ENCODE data around the gene EIF3J.
A peak's percentile ranks its signal among the peaks of the same experiment; 100 is the strongest.
"Not testable (repeated sequence)": the region's sequence is repeated elsewhere in the genome, so short reads cannot be mapped to it uniquely, and the experiment has no call there.

EIF3J gene

GRCh38 chr15:44542596-44542995, 5.6 kb downstream of the EIF3J start:
- DNase-seq (ENCODE audit: low spot score): no peak

DNA sequence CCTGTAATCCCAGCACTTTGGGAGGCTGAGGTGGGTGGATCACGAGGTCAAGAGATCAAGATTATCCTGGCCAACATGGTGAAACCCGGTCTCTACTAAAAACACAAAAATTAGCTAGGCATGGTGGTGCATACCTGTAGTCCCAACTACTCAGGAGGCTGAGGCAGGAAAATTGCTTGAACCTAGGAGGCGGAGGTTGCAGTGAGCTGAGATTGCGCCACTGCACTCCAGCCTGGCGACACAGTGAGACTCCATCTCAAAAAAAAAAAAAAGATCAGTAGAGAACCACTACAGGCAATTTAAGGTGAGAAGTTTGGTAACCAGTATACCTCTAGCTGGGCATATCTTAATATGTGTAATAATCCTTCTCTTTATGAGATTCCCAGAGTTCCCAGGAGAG, 7.8 kb downstream of the EIF3J start:
- DNase-seq (ENCODE audit: low spot score): not testable (repeated sequence)

DNA sequence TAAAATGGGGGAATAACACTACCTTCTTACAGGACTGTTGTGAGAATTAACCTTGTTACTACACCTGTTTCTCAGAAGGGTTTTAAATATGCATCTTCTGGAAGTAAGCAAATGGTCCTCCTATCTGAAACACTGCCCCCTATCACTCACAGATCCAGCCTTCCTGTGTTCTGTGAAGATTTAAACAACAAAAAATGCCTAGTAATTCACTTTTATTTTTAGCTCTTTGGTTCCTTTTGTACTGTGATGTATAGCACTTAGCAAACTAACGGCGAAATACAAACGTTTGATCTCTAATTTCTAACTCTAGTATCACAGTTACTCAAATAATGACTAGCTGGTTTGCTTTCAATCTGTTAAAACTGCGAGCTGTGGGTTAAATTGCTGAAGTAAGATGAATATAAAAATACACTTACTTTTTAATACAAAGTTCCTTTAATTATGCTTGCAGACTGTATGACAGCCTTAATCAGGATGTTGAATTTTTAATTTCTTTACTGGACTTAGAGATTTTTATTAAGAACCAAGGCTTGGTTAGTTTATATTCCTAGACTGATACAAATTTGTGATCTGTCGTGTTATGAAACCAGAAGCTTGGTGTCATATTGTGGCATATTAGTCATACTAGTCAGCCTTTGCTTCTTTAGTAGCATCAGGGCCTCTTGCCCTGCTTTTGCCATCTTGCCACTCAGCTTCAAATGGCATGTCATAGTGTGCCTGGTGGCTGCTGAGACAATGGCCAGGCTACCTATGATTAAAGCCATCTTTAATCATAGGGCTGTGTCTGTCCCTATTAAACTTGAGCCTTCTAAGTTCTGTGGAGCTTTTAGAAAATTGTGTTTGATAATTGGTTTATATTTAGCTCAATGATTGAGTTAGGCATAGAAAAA, 9.2 kb downstream of the EIF3J start:
- no peak for DNase-seq (ENCODE audit: low spot score)

DNA sequence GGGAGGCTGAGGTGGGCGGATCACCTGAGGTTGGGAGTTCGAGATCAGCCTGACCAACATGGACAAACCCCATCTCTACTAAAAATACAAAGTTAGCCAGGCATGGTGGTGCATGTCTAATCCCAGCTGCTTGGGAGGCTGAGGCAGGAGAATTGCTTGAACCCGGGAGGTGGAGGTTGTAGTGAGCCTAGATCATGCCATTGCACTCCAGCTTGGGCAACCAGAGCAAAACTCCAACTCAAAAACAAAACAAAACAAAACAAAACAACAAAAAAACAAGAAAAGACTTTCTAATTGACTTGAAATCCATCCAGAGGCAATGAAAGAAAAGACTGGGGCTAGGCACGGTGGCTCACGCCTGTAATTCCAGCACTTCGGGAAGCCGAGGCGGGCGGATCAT, 12.2 kb downstream of the EIF3J start:
- DNase-seq (ENCODE audit: low spot score): not testable (repeated sequence)

GRCh38 chr15:44550256-44550655, 13.3 kb downstream of the EIF3J start:
- DNase-seq (ENCODE audit: low spot score): no peak

DNA sequence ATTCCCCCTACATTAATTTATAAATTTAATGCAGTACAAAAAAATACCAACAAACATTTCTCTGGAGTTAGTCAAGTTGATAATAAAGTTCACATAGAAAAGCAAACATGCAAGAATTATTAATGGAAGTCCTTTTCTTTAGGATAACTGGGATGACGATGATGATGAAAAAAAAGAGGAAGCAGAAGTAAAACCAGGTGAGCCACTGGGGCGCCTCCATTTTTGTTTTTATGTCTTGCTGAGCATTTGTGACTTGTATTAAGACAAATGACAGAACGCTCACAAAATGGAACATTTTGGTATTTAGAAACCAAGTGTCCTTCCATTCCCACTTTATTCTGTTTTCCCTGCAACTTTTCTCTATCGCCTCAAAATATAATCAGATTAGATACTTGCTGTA, 13.8 kb downstream of the EIF3J start:
- DNase-seq (ENCODE audit: low spot score): no peak

DNA sequence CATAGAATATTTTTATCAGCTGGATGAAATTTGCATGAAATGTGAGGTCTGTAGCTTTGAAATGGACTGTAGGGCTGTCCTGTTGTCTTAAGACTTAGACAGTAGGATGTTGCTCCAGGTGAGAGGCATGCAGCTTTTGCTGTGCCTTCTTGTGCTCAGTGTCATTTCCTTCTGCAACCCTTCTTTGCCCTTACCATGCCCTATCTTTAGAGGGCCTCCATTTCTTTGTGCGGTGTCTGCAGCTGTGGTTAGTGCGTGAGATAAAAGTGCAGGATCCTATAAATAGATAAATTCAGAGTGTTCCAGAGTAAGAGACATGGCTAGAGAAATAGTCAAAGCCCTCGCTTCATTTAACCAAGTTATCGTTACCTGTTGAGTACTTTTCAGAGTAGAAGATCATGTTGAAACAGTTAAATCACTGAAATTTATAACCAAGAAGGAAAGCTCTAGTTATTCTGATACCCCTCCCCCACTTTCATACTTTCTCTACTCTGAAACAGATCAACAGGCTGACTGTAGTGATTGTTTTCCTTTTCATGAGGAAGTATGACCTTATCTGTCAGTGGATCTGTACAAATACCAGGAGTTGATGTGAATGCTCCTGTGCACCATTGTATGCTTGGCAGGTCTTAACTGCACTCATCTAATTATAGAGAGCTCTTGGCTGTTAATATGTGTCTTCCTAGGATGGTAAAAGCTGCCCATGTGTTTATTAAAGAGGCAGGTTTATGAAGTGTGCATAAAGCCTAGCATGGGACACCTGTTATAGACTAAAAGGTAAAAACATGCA, 18.2 kb downstream of the EIF3J start:
- no peak for DNase-seq (ENCODE audit: low spot score)

DNA sequence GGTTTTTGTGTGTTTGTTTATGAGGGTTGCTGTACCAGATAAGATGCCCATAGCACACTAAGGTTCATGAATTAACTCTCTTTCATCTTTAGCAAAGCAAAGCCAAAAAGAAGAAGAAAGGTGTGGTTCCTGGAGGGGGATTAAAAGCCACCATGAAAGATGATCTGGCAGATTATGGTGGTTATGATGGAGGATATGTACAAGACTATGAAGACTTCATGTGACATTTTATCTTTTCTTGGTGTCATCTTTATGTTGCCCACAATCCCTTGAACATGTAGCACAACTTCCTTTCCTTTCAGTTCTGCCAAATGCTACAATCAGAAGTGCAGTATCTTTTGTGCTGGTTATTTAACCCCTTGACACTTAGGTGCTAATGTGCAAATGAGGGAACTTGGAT, 24.0 kb downstream of the EIF3J start:
- not testable (repeated sequence) for DNase-seq (ENCODE audit: low spot score)

DNA sequence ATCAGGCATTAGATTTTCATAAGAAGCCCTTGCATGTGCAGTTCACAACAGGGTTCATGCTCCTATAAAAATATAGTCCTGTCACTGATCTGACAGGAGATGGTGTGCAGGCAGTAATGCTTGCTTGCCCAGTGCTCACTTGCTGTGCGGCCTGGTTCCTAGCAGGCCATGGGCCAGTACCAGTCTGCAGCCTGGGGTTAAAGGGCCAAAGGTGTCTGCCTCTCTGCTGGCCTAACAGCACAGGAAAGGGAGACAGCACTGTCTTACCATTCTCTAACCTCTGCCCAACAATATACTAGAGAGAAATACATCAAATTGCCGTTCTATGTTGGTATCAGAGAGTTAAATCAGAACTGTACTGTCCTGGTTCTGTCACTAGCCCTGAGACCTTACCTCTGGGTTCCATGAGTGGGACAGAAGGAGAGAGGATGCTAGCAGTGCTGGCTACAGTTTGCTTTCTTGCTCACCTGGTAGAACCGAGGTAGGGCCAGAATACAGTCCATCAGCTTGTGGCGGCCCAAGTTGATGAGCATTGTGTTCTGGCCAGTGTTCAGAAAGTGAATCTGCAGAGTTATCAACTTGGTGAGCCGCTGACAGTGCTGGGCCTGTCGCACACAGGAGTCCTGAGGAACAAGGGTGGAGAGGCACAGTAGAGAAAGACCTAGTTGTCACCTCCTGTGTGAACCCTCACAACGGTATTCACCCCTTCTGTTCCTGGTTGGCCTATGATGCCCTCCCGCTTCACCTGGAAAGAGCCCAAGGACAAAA, 28.6 kb downstream of the EIF3J start:
- DNase-seq (ENCODE audit: low spot score): no peak

DNA sequence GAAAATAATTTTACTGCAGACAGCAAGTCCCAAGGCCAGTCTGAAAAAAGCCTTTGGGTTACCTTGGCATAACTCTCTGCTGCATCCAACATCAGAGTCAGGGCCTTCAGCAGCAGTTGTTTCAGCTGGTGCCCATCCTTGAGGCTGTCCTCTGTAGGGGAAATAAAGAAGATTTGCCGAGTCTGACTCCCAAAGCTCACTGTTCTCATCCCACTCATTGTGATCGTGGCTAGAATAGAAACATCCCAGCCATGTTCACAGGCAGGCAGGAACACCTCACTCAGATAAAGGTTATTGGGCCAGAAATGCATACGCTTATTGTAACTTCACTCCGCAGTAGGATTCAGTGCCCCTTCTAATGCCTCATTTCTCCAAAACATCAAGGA, 29.2 kb downstream of the EIF3J start:
- DNase-seq (ENCODE audit: low spot score): no peak

- no peak for DNase-seq (ENCODE audit: low spot score)
Measured at GRCh38 chr15:44568338-44568737, 31.4 kb downstream of the EIF3J start.

DNA sequence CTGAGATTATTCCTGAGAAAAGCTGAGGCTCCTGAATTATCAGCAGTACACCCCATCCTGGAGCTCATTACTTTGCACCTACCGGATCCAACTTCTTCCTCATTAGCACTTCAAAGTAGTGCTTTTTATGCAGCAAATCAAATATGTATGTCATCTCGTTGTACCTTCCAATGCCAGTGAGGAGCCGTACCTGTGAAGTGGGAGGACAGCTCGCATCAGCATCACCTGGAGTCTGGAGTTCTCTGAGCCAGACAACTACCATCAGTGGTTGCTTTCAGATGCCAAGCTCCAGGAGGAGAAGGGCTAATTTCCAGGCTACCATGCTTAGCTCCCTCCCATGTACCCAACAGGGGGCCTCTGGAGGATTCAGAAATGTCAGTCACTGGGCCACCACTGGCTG, 32.4 kb downstream of the EIF3J start:
- DNase-seq (ENCODE audit: low spot score): no peak

GRCh38 chr15:44570361-44570760, 33.4 kb downstream of the EIF3J start:
- no peak for DNase-seq (ENCODE audit: low spot score)

DNA sequence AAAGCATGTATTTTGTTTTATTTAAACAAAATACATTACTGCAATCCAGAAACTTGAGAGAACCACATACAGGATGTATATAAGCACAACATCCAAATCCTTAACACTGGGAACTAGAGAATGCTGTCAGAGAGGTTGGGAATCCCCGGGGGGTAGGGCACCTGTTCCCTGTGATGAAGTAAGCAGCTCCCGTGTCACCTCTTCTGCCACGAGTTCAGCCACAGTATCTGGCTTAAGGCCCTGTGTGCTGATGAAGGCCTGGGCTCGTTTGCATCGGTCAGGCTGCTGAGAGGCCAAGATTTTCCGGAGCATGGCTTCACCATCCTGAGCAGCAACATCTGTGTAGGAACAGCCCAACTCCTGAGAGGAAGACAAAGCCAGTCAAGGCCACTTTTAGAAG, 36.4 kb downstream of the EIF3J start:
- no peak for DNase-seq (ENCODE audit: low spot score)

DNA sequence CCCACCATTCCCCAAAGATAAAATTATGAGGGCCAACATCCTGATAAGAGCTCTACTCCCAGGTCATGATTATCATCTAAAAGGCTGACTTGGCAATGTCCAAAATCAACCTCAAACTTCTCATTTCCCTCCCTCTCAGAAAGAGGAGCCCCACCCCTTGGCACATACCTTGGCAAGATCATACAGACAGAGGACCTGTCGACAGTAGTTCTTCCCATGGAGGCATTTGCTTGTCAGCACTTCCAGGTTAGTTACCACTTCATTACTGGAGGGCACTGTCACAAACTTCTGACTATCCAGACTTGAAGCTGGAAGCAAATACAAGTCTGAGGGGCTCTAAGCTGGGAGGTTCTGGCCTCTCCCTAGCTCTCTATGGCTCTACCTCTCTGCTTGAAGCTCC, 37.8 kb downstream of the EIF3J start:
- no peak for DNase-seq (ENCODE audit: low spot score)

GRCh38 chr15:44580105-44580504, 43.2 kb downstream of the EIF3J start:
- DNase-seq (ENCODE audit: low spot score): no peak

DNA sequence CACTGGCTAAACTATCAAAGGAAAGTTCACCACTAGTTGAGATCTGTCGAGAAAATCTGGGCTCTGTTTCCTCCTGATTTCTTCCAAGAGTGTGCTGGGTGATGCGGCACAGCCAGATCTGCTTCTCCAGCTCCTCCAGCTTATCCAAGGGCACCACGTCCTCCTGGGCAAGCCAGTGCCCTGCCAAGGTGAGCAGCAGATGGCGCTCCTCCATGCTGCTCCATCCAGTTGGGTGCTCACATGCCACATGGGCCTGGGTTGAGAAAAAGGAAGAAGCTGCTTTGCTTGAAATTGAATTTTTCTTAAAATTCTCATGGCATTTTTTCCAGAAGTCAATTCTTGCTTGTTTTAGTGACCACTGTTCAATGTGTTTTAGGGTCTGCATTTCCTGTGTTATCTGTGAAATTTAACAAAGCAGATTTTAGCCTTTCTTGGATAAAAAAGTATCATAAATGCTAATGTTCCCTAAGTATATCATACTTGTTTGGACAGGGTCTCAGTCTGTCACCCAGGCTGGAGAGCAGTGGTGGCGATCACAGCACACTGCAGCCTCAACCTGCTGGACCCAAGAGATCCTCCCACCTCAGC, 47.3 kb downstream of the EIF3J start:
- peak; percentile 18 for DNase-seq (ENCODE audit: low spot score)

DNA sequence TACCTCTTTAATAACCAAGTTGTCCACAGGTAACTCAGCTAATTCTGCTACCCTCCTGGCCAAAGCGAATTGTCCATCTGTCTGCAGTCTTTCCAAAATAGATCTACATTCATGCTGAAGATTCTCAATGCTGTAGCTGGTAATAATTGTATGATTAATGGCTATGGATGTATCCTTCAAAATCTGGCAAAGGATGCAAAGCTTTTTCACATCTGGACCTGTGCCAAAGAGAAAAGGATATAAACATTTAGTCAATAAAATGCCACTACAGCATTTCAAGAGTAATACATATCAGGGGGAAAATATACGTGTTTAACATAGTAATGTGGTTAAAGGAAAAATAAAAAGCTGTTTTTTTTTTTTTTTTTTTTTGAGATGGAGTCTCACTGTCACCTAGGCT, 48.7 kb downstream of the EIF3J start:
- no peak for DNase-seq (ENCODE audit: low spot score)

DNA sequence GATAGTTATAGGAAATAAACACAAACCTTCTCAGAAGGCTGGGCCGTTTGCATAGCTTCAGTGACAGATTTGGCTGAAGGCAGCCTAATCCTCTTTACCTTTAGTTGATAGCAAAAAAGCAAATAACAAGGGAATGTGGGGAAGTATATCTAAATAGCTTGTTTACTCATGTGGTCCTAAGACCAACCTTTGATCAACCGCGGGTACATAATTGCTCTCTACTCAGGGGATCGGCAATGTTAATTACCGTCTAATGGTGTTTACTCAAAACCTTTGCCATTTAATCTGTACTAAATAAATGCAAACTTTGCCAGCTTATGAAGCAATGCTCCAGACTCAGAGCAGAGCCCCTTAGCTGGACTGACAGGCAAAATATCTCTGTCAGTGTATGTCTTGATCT, 51.6 kb downstream of the EIF3J start:
- no peak for DNase-seq (ENCODE audit: low spot score)

DNA sequence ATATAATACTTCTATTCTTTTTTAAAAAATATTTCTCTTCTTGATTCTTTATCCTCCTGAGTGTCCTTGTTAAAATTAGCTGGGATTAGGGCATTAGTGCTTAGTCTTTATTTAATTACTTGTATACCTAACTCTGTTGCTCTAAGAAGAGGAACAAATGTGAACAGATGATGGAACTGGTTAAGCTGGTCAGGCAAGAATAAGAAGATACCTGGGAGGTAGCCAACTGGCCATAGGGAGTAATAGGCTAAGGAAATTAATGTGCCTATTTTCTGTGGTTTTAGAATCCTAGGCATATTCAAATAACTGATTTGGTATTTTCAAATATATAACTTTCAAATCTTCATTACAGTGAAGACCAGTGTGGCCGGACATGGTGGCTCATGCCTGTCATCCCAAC, 54.4 kb downstream of the EIF3J start:
- no peak for DNase-seq (ENCODE audit: low spot score)

- DNase-seq (ENCODE audit: low spot score): peak; percentile 16
Measured at GRCh38 chr15:44593042-44593736, 56.2 kb downstream of the EIF3J start.

- no peak for DNase-seq (ENCODE audit: low spot score)
Measured at GRCh38 chr15:44595246-44595645, 58.3 kb downstream of the EIF3J start.

All from kidney capillary endothelial cell (primary cell).